ENCODE results near the gene SLC16A4.
"Not testable (repeated sequence)": the region's sequence is repeated elsewhere in the genome, so short reads cannot be mapped to it uniquely, and the experiment has no call there.

SLC16A4 gene

DNA sequence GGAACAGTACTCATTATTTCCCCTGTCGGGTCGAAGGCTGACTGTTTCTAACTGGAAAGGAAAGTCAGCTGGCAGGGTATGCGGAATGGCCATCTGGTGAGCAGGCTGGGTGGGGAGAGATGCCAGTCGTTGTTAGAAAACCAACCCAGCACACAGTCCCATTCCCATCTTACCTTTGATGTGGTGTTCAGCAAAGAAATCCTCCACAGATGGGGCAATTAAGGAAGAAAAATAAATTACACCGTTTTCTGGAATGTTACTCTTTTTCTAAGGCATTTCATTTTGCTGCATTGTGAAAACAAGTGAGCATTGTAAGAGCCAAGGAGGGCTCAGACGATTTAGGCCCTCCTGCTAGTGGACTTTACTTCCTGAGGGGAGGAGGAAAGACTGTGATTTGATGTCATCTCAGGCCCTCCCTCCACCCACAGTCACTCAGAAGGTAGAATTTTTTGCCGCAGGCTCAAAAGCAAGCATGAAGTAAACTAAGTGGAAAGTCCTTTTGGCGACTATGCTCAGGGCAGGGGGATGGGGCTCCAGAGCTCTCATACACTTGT, at the start of gene SLC16A4:
Gene SLC16A4, minus strand, starts transcription at position 335 of the 554 bp plus-strand sequence. CDS start 1,703 bp downstream, outside the sequence.
- Histone ChIP-seq H3K4me3 (ENCODE audit: low read depth, low read length) (no peak within 1 kb of the TSS), H3K4me1 (ENCODE audit: control insufficient read depth, insufficient read depth, low read length) (peaks cover 3% of the 10 kb centered on the region), H3K9ac (ENCODE audit: low read depth, low read length) (no peak within 1 kb of the TSS), H3K36me3 (ENCODE audit: control insufficient read depth, insufficient read depth, low read length) (no peaks in the 10 kb centered on the region), H3K9me3 (ENCODE audit: control insufficient read depth, insufficient read depth, low read length) (no peaks in the 10 kb centered on the region), H3K27me3 (ENCODE audit: control insufficient read depth, insufficient read depth, low read length) (no peaks in the 10 kb centered on the region)

- H3K36me3 ChIP-seq (ENCODE audit: control insufficient read depth, insufficient read depth, low read length); H3K4me1 ChIP-seq (ENCODE audit: control insufficient read depth, insufficient read depth, low read length); H3K4me3 ChIP-seq (ENCODE audit: low read depth, low read length); H3K9me3 ChIP-seq (ENCODE audit: control insufficient read depth, insufficient read depth, low read length); H3K9ac ChIP-seq (ENCODE audit: low read depth, low read length); H3K27me3 ChIP-seq (ENCODE audit: control insufficient read depth, insufficient read depth, low read length): not testable (repeated sequence)
Measured at GRCh38 chr1:110439873-110440272, 49.0 kb upstream of the SLC16A4 start.

- Histone ChIP-seq H3K27me3 (ENCODE audit: control insufficient read depth, insufficient read depth, low read length) (peaks cover 2% of the 10 kb centered on the region), H3K9ac (ENCODE audit: low read depth, low read length) (no peak overlapping the region), H3K4me3 (ENCODE audit: low read depth, low read length) (no peak overlapping the region), H3K36me3 (ENCODE audit: control insufficient read depth, insufficient read depth, low read length) (no peaks in the 10 kb centered on the region), H3K9me3 (ENCODE audit: control insufficient read depth, insufficient read depth, low read length) (no peaks in the 10 kb centered on the region), H3K4me1 (ENCODE audit: control insufficient read depth, insufficient read depth, low read length) (peaks cover 4% of the 10 kb centered on the region)
Measured at GRCh38 chr1:110438893-110439292, 48.1 kb upstream of the SLC16A4 start.

DNA sequence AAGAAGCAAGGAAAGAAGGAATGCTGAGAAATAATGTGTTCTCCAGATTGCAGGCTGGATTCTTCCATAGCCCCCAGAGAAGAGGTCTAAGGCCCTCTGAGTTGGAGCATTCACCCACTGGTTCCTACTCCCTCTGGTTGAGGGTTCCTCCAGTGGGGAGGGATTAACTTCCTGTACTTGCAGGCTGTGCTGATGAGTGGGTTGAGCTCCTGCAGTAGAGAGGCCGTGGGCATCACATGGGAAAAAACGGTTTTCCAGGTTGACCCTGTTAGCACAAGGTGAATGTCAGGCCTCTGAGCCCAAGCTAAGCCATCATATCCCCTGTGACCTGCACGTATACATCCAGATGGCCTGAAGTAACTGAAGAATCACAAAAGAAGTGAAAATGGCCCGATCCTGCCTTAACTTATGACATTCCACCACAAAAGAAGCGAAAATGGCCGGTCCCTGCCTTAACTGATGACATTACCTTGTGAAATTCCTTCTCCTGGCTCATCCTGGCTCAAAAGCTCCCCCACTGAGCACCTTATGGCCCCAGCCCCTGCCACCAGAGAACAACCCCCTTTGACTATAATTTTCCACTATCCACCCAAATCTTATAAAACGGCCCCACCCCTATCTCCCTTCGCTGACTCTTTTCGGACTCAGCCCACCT, 46.9 kb upstream of the SLC16A4 start:
- H3K9ac ChIP-seq (ENCODE audit: low read depth, low read length); H3K27me3 ChIP-seq (ENCODE audit: control insufficient read depth, insufficient read depth, low read length); H3K4me3 ChIP-seq (ENCODE audit: low read depth, low read length); H3K36me3 ChIP-seq (ENCODE audit: control insufficient read depth, insufficient read depth, low read length); H3K9me3 ChIP-seq (ENCODE audit: control insufficient read depth, insufficient read depth, low read length): not testable (repeated sequence)
- H3K4me1 ChIP-seq (ENCODE audit: control insufficient read depth, insufficient read depth, low read length) = peaks cover 13% of the 10 kb centered on the region

GRCh38 chr1:110436635-110437034, 45.8 kb upstream of the SLC16A4 start:
- Histone ChIP-seq H3K9me3 (ENCODE audit: control insufficient read depth, insufficient read depth, low read length) (no peaks in the 10 kb centered on the region), H3K36me3 (ENCODE audit: control insufficient read depth, insufficient read depth, low read length) (no peaks in the 10 kb centered on the region), H3K27me3 (ENCODE audit: control insufficient read depth, insufficient read depth, low read length) (peaks cover 2% of the 10 kb centered on the region), H3K9ac (ENCODE audit: low read depth, low read length) (no peak overlapping the region), H3K4me1 (ENCODE audit: control insufficient read depth, insufficient read depth, low read length) (peaks cover 13% of the 10 kb centered on the region), H3K4me3 (ENCODE audit: low read depth, low read length) (no peak overlapping the region)

DNA sequence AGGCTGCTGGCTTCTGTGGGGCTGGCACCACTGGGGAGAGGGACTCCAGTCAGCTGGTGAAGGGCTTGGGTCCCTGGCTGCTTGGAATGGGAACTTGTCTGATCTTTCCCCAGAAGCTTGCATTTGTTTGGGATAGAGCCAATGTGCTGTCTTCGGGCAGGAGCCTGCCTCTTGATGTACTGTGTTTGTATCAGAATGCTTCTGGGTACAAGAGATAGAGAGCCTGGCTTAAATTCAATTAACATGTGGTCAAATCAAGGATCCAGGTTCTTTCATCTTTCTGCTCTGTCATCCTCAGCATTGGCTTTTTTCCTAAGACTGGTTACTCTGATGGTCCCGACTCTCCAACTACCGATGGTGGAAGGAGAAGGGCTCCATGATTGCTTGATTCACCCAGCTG, 44.1 kb upstream of the SLC16A4 start:
- Histone ChIP-seq H3K9ac (ENCODE audit: low read depth, low read length) (no peak overlapping the region), H3K27me3 (ENCODE audit: control insufficient read depth, insufficient read depth, low read length) (peaks cover 2% of the 10 kb centered on the region), H3K4me1 (ENCODE audit: control insufficient read depth, insufficient read depth, low read length) (peaks cover 13% of the 10 kb centered on the region), H3K9me3 (ENCODE audit: control insufficient read depth, insufficient read depth, low read length) (no peaks in the 10 kb centered on the region), H3K36me3 (ENCODE audit: control insufficient read depth, insufficient read depth, low read length) (no peaks in the 10 kb centered on the region), H3K4me3 (ENCODE audit: low read depth, low read length) (no peak overlapping the region)

- Histone ChIP-seq H3K36me3 (ENCODE audit: control insufficient read depth, insufficient read depth, low read length) (no peaks in the 10 kb centered on the region), H3K4me1 (ENCODE audit: control insufficient read depth, insufficient read depth, low read length) (peaks cover 13% of the 10 kb centered on the region), H3K9ac (ENCODE audit: low read depth, low read length) (no peak overlapping the region), H3K9me3 (ENCODE audit: control insufficient read depth, insufficient read depth, low read length) (no peaks in the 10 kb centered on the region), H3K27me3 (ENCODE audit: control insufficient read depth, insufficient read depth, low read length) (peaks cover 2% of the 10 kb centered on the region), H3K4me3 (ENCODE audit: low read depth, low read length) (no peak overlapping the region)
Measured at GRCh38 chr1:110433803-110434202, 43.0 kb upstream of the SLC16A4 start.

DNA sequence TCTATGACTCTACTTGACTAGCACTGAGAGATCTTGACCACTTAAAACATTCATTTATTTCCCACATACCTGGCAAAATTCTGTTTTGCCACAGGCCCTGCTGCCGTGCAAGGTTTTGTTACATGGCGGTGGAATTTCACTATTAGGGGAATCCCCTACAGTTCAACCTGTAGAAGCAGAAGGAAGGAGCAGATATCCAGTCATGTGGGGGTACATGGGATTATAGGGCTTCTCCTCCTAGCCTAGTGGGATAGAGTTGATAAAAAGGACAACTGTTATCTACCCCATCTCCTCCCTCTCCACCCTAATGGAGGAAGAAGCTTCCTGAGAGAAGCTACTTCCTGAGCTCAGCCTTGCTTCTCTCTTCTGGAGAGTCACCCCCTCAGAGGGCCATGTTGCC, 42.4 kb upstream of the SLC16A4 start:
- Histone ChIP-seq H3K4me3 (ENCODE audit: low read depth, low read length) (no peak overlapping the region), H3K9ac (ENCODE audit: low read depth, low read length) (no peak overlapping the region), H3K9me3 (ENCODE audit: control insufficient read depth, insufficient read depth, low read length) (no peaks in the 10 kb centered on the region), H3K4me1 (ENCODE audit: control insufficient read depth, insufficient read depth, low read length) (peaks cover 13% of the 10 kb centered on the region), H3K36me3 (ENCODE audit: control insufficient read depth, insufficient read depth, low read length) (no peaks in the 10 kb centered on the region), H3K27me3 (ENCODE audit: control insufficient read depth, insufficient read depth, low read length) (peaks cover 2% of the 10 kb centered on the region)

- Histone ChIP-seq H3K4me1 (ENCODE audit: control insufficient read depth, insufficient read depth, low read length) (peaks cover 13% of the 10 kb centered on the region), H3K36me3 (ENCODE audit: control insufficient read depth, insufficient read depth, low read length) (no peaks in the 10 kb centered on the region), H3K4me3 (ENCODE audit: low read depth, low read length) (no peak overlapping the region), H3K9ac (ENCODE audit: low read depth, low read length) (no peak overlapping the region), H3K27me3 (ENCODE audit: control insufficient read depth, insufficient read depth, low read length) (peaks cover 2% of the 10 kb centered on the region), H3K9me3 (ENCODE audit: control insufficient read depth, insufficient read depth, low read length) (no peaks in the 10 kb centered on the region)
Measured at GRCh38 chr1:110430901-110431300, 40.1 kb upstream of the SLC16A4 start.

DNA sequence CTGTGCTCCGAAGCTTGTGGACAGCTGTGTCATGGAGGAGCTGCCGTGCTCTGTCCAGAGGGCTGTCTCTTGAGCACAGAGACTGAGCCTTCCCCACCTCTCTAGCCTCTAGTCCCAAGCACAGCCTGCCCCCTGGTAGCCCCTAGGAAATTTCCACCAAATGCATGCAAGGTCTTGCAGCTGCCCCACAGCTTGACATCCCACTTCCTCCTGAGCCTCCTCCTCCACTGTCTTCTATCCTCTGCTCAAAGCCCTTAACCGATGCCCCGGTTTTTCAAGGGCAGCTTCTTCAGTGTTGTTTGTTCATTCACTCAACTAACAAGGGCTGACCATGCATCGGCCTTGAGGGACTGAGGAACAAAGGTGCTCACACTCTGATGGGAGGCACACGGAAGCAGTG, 39.5 kb upstream of the SLC16A4 start:
- Histone ChIP-seq H3K9me3 (ENCODE audit: control insufficient read depth, insufficient read depth, low read length) (no peaks in the 10 kb centered on the region), H3K27me3 (ENCODE audit: control insufficient read depth, insufficient read depth, low read length) (peaks cover 2% of the 10 kb centered on the region), H3K36me3 (ENCODE audit: control insufficient read depth, insufficient read depth, low read length) (no peaks in the 10 kb centered on the region)

GRCh38 chr1:110428946-110429345, 38.1 kb upstream of the SLC16A4 start:
- no peaks in the 10 kb centered on the region for H3K27me3 ChIP-seq (ENCODE audit: control insufficient read depth, insufficient read depth, low read length)
- H3K36me3 ChIP-seq (ENCODE audit: control insufficient read depth, insufficient read depth, low read length) = no peaks in the 10 kb centered on the region
- H3K9me3 ChIP-seq (ENCODE audit: control insufficient read depth, insufficient read depth, low read length) = no peaks in the 10 kb centered on the region
- H3K4me3 ChIP-seq (ENCODE audit: low read depth, low read length) = no peak overlapping the region
- H3K4me1 ChIP-seq (ENCODE audit: control insufficient read depth, insufficient read depth, low read length) = peaks cover 9% of the 10 kb centered on the region
- H3K9ac ChIP-seq (ENCODE audit: low read depth, low read length) = no peak overlapping the region

More for the DNA sequence above, 39.5 kb upstream of the SLC16A4 start:
- Histone ChIP-seq H3K9ac (ENCODE audit: low read depth, low read length) (no peak overlapping the region), H3K4me1 (ENCODE audit: control insufficient read depth, insufficient read depth, low read length) (peaks cover 13% of the 10 kb centered on the region), H3K4me3 (ENCODE audit: low read depth, low read length) (no peak overlapping the region)

DNA sequence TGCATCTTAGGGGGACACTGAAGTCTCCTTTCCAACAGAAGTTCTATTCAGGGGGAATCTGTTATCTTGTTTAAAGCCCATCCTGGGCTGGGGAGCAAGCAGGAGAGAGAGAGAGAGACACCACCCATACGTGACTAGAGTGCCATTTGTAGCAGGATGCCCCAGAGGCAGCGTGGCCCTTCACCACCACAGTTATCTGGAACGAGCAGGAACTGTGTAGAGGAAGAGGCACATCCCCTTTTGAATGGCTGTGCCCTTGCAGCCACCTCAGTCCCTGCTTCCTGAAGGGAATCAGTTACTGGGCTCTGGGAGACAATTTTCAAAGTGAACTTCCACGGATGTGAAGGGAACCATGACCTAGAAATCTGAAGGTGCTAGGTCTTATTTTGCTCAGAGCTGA, 36.0 kb upstream of the SLC16A4 start:
- Histone ChIP-seq H3K36me3 (ENCODE audit: control insufficient read depth, insufficient read depth, low read length) (no peaks in the 10 kb centered on the region), H3K9me3 (ENCODE audit: control insufficient read depth, insufficient read depth, low read length) (no peaks in the 10 kb centered on the region), H3K4me3 (ENCODE audit: low read depth, low read length) (no peak overlapping the region), H3K27me3 (ENCODE audit: control insufficient read depth, insufficient read depth, low read length) (no peaks in the 10 kb centered on the region), H3K9ac (ENCODE audit: low read depth, low read length) (no peak overlapping the region), H3K4me1 (ENCODE audit: control insufficient read depth, insufficient read depth, low read length) (no peaks in the 10 kb centered on the region)
